ENCODE results near the gene SPCS2.
A peak's percentile ranks its signal among the peaks of the same experiment; 100 is the strongest.
"Not testable (repeated sequence)": the region's sequence is repeated elsewhere in the genome, so short reads cannot be mapped to it uniquely, and the experiment has no call there.

The SPCS2 gene

GRCh38 chr11:74984730-74985129 is 35.7 kb downstream of the SPCS2 start:
- DNase-seq (ENCODE audit: low spot score): no peak
- TF ChIP-seq CTCF (IDR thresholded peaks at IDR 0.05; ENCODE audit: extremely low read depth, missing control alignments): no peak

DNA sequence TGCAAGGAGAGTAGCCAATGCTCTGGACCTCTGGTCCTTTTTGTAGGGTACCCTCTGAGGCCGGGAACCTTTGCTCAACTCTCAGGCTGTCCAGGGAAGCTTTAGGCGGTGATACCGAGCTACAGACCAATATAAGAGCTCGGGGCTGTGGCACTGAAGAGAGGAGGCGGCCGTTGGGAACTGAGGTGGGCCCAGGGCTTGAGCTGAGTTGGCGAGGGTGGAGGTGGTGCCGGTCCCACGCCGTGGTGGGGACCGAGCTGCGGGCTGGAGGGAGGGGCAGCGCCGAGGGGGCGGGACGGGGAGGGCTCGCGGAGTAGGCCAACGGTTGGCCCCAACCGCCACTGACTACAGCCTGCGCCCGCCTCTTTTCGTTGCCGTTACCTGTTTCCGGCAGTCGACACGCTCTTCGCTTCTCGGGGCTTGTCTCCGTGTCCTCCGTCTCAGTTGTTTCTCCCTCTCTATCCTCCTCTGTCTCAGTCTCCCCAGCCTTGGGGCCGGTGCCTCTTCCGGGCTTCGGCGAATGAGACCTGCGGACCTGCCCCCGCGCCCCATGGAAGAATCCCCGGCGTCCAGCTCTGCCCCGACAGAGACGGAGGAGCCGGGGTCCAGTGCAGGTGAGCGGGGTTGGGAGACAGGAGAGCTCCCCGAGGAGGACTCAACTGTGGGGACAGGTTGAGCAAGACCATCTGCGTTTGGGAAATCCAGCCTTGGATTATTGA is 39.6 kb downstream of the SPCS2 start, which contains the start of gene NEU3:
NEU3 (plus strand) TSS at position 393 of the 719 bp plus-strand sequence; CDS start at position 521, 128 bp downstream.
- TF ChIP-seq CTCF (IDR thresholded peaks at IDR 0.05; ENCODE audit: extremely low read depth, missing control alignments): no peak
- peak; percentile 86 for DNase-seq (ENCODE audit: low spot score)

GRCh38 chr11:74989260-74989638 is 40.2 kb downstream of the SPCS2 start:
- DNase-seq (ENCODE audit: low spot score): peak; percentile 19
- no peak for TF ChIP-seq CTCF (IDR thresholded peaks at IDR 0.05; ENCODE audit: extremely low read depth, missing control alignments)

GRCh38 chr11:74990150-74990549 is 41.1 kb downstream of the SPCS2 start:
- not testable (repeated sequence) for DNase-seq (ENCODE audit: low spot score)

DNA sequence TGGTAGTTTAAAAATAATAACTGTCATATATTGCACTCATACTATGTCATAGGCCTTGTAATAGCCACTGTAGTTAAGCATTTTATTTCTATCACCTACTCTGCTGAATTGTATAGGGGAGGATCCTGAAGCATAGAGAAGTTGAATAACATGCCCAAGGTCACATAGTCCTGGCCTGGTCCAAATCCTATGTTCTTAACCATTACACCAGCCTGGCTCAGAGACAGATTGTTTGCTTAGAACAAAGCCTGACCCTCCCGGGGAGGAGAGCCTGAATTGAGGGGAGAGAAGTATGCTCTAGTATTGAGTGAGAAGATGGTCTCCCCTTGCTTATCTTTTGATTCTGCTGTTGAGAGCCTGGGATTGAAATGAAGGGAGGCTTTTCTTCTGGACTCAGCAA is 41.9 kb downstream of the SPCS2 start:
- DNase-seq (ENCODE audit: low spot score): no peak
- no peak for TF ChIP-seq CTCF (IDR thresholded peaks at IDR 0.05; ENCODE audit: extremely low read depth, missing control alignments)

GRCh38 chr11:74992852-74993251 is 43.8 kb downstream of the SPCS2 start:
- TF ChIP-seq CTCF (IDR thresholded peaks at IDR 0.05; ENCODE audit: extremely low read depth, missing control alignments): no peak
- peak; percentile 60 for DNase-seq (ENCODE audit: low spot score)

- DNase-seq (ENCODE audit: low spot score): no peak
- no peak for TF ChIP-seq CTCF (IDR thresholded peaks at IDR 0.05; ENCODE audit: extremely low read depth, missing control alignments)
Observed at GRCh38 chr11:75000975-75001354, 51.9 kb downstream of the SPCS2 start.

DNA sequence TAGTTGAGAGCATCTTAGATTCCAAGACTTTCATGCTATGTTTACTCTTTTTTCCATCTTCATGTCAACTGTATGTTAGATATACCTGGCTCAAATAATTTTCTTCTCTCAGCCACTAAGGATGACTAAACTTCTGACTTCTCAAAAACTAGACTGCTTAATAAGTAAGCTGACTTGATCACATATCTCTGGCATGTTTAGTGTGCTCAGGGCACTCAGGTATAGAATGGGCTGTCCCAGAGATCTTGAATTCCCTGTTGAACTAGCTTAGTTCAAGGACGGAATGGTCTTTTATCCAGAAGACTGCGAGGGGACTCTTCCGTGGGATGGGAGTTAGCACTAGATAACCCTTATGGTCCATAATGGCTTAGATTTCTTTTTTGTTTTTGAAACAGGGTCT is 52.6 kb downstream of the SPCS2 start:
- TF ChIP-seq CTCF (IDR thresholded peaks at IDR 0.05; ENCODE audit: extremely low read depth, missing control alignments): no peak
- DNase-seq (ENCODE audit: low spot score): no peak

All from GM20000 (cell line).